Heart left ventricle (tissue), 16 donors: Measurements from ENCODE around the gene CCDC106. TPM values are rescaled to one million over a fixed set of nuclear protein-coding genes. Genes with fewer than 3 reads are reported as not detected.

Source experiments
- ATAC-seq, 4 donors: fragments of 200-7000 bp; cut with Tn5 transposase; one replicate each; pipeline ENCODE4 v1.9.1; 2020 to 2022; ENCODE audit warnings: moderate library complexity in 4 of 4, mild to moderate bottlenecking in 3 of 4, moderate number of reproducible peaks in 1 of 4
- DNase-seq, 5 donors: peaks; one replicate each; pipeline ENCODE4 v3.0.0-alpha.2; 2020
- H3K27ac ChIP-seq, 12 donors: fragments of 200-600 bp; sonication (generic) in 4 of 12; one replicate each; pipeline versions ENCODE4 v1.5.0 to v1.8.0; 2016 to 2022; ENCODE audit warnings: mild to moderate bottlenecking in 2 of 12
- H3K27me3 ChIP-seq, 9 donors: fragments of 200-600 bp; sonication (generic) in 2 of 9; one replicate each; pipeline versions ENCODE4 v1.5.1 to v1.8.0; 2016 to 2022; ENCODE audit warnings: mild to moderate bottlenecking in 3 of 9
- H3K36me3 ChIP-seq, 9 donors: fragments of 200-600 bp; sonication (generic) in 2 of 9; one replicate each; pipeline versions ENCODE4 v1.5.0 to v1.8.0; 2018 to 2022; ENCODE audit warnings: mild to moderate bottlenecking in 2 of 9
- H3K4me1 ChIP-seq, 12 donors: fragments of 200-600 bp; sonication (generic) in 4 of 12; one replicate each; pipeline versions ENCODE4 v1.5.0 to v1.8.0; 2016 to 2022; ENCODE audit warnings: mild to moderate bottlenecking in 3 of 12
- H3K4me3 ChIP-seq, 12 donors: fragments of 200-600 bp; sonication (generic) in 4 of 12; one replicate each; pipeline versions ENCODE4 v1.5.0 to v1.8.0; 2017 to 2022; ENCODE audit warnings: mild to moderate bottlenecking in 9 of 12, moderate library complexity in 4 of 12
- H3K9me3 ChIP-seq, 12 donors: fragments of 200-600 bp; sonication (generic) in 4 of 12; one replicate each; pipeline versions ENCODE4 v1.5.0 to v1.8.0; 2016 to 2022; ENCODE audit warnings: mild to moderate bottlenecking in 1 of 12
- CTCF ChIP-seq, 12 donors: fragments of 200-600 bp; sonication (generic) in 4 of 12; IDR thresholded peaks; one replicate each; pipeline versions ENCODE4 v1.5.0 to v1.8.0; 2018 to 2022; ENCODE audit warnings: antibody characterized with exemption in 12 of 12, mild to moderate bottlenecking in 5 of 12
- POLR2A ChIP-seq, 2 donors: fragments of 450-650 bp; IDR thresholded peaks; one replicate each; pipeline ENCODE4 v1.6.1; 2017; ENCODE audit warnings: antibody characterized with exemption in 2 of 2, mild to moderate bottlenecking in 2 of 2, moderate library complexity in 2 of 2
- WGBS, 4 donors: extraction: QIAGEN DNeasy Blood & Tissue Kit in 2 of 4; methylation state at CpG; one replicate each; pipeline versions ENCODE4 v1.1.5 to v1.1.7; 2013 to 2018; 5-methylcytosine and 5-hydroxymethylcytosine counted together
- intact Hi-C, 10 donors: fragments of 100-400 bp; cut with DNase I; formaldehyde crosslinking; loops; one replicate each; pipeline versions ENCODE4 v1.11.1 to v1.14.2; 2022
- polyA plus RNA-seq, 2 donors: library from polyadenylated mRNA; stranded (reverse); fragments of 200-250 nt; gene quantifications; one replicate each; pipeline ENCODE4 v1.2.3, GENCODE V29; 2013
- total RNA-seq, 9 donors: library from RNA; depleted of rRNA in 2 of 9; stranded (reverse); fragments of >200 nt in 2 of 9; fragmentation: NEBNext Ultra II Directional in 3 of 9; extraction: Animal tissue kit (Norgen Biotek cat#: 25700) in 3 of 9; gene quantifications; one replicate each; pipeline versions ENCODE4 v1.1.0 to v1.2.4, GENCODE V29; 2016 to 2023
- donor health status: ischemic (EF 13 %, LVEDD 7.1; RV severe dilation, severe dysfunction).
- donor health status: healthy with polysubstance abuse.
- donor health status: DM: no; HTN: yes; CAD: no.
- donor health status: DM: no; HTN: no; CAD: no.
- donor health status: ischemic (EF 25% LVEDD 6.9; RV normal size, moderate dysfunction).
- donor health status: ischemic (EF 25% LVEDD 5.7; RV mildly dilated, moderate dysfunction).
- donor health status: healthy.
- donor health status: DM: yes; HTN: yes; CAD: no.
- donor health status: ischemic (EF 35%, LVEDD 5.7; RV mildly dilated, moderate dysfunction).
- donor health status: nonischemic (EF 11% LVEDD 7.7; RV severe dilation, severe dysfunction).
- donor health status: DM: yes; HTN: yes; CAD: no.
- donor health status: PGD.
- donor health status: ischemic (EF 29% LVEDD 5.4; RV normal size, mild dysfunction).
- donor health status: nonischemic (EF 23%, LVEDD 6.1; RV moderate dilation, normal function).

CCDC106 gene
- total and polyA plus RNA-seq, 11 donors: 11.7 to 27.7 (median 16.5) TPM

- H3K27ac ChIP-seq: no peak overlapping the region
- TF ChIP-seq POLR2A (IDR thresholded peaks at IDR 0.05): no peak
- no peak for TF ChIP-seq CTCF (IDR thresholded peaks at IDR 0.05)
- 90 to 96% (median 92%) methylated on average over 42 to 60 of the region's 60 CpGs for WGBS, 4 donors
- DNase-seq (no peak), ATAC-seq (no peak)
- no peaks in the 10 kb centered on the region for H3K9me3 ChIP-seq
- no peaks in the 10 kb centered on the region for H3K27me3 ChIP-seq
- intact Hi-C loops: loop anchor here in 1 of 10 donors (10.0 kb wide), 2 partner anchors 318 to 458 kb away; partner anchors contain the start of genes BRSK1, HSPBP1 and TNNT1
- H3K36me3 ChIP-seq: peaks cover 0 to 15% (median 2%) of the 10 kb centered on the region in 9 donors
- H3K4me1 ChIP-seq: peaks cover 4 to 41% (median 30%) of the 10 kb centered on the region in 12 donors
- no peak overlapping the region for H3K4me3 ChIP-seq
These were observed 45.7 kb upstream of the CCDC106 start for GRCh38 chr19:55602104-55603001.

GRCh38 chr19:55603115-55603514 lies 44.9 kb upstream of the CCDC106 start:
- no peak for TF ChIP-seq POLR2A (IDR thresholded peaks at IDR 0.05)
- TF ChIP-seq CTCF (IDR thresholded peaks at IDR 0.05): no peak
- Histone ChIP-seq H3K4me3 (no peak overlapping the region), H3K36me3 (peaks cover 0 to 13% (median 0%) of the 10 kb centered on the region in 9 donors), H3K4me1 (peaks cover 4 to 46% (median 32%) of the 10 kb centered on the region in 12 donors), H3K27me3 (no peaks in the 10 kb centered on the region), H3K9me3 (no peaks in the 10 kb centered on the region), H3K27ac (no peak overlapping the region)
- 89 to 92% (median 90%) methylated on average over 13 to 21 of the region's 21 CpGs for WGBS, 4 donors
- ATAC-seq (no peak), DNase-seq (no peak)
- intact Hi-C loops: loop anchor here in 1 of 10 donors (10.0 kb wide), 2 partner anchors 318 to 458 kb away; partner anchors contain the start of genes BRSK1, HSPBP1 and TNNT1

- peak overlapping the region in 8 of 12 donors; percentile 90 to 98 (median 97) for H3K27ac ChIP-seq
- peaks cover 4 to 43% (median 31%) of the 10 kb centered on the region in 12 donors for H3K4me1 ChIP-seq
- peaks cover 0 to 13% (median 0%) of the 10 kb centered on the region in 9 donors for H3K36me3 ChIP-seq
- no peaks in the 10 kb centered on the region for H3K27me3 ChIP-seq
- 74 to 82% (median 78%) methylated on average over 22 of the region's 22 CpGs for WGBS, 4 donors
- no peak for TF ChIP-seq CTCF (IDR thresholded peaks at IDR 0.05)
- no peak for TF ChIP-seq POLR2A (IDR thresholded peaks at IDR 0.05)
- DNase-seq (no peak), ATAC-seq (no peak)
- H3K4me3 ChIP-seq: peak overlapping the region in 4 of 12 donors; percentile 75 to 95 (median 78)
- intact Hi-C loops: loop anchor here in 3 of 10 donors (2.0 to 10.0 kb wide), 4 partner anchors 29 to 459 kb away; partner anchors contain the start of genes BRSK1 (in 1 of the 3), HSPBP1 (in 1 of the 3) and TNNT1 (in 1 of the 3)
- H3K9me3 ChIP-seq: no peaks in the 10 kb centered on the region
These were observed 44.3 kb upstream of the CCDC106 start for GRCh38 chr19:55603581-55604292.
